HG02610 (cell line): ENCODE data around the gene PAFAH1B2.
"Not testable (repeated sequence)": the region's sequence is repeated elsewhere in the genome, so short reads cannot be mapped to it uniquely, and the experiment has no call there.

ENCODE experiments used
- ATAC-seq: cut with Tn5 transposase; IDR thresholded peaks from one replicate; pipeline ENCODE4 v1.9.1; 2021; ENCODE audit warnings: mild to moderate bottlenecking, moderate library complexity; ENCODE audit not compliant: unreplicated experiment

PAFAH1B2 gene

GRCh38 chr11:117127171-117127901 lies 16.8 kb upstream of the PAFAH1B2 start:
- ATAC-seq, result no peak

GRCh38 chr11:117128289-117128688 lies 15.8 kb upstream of the PAFAH1B2 start:
- ATAC-seq, result no peak

GRCh38 chr11:117130396-117130795 lies 13.7 kb upstream of the PAFAH1B2 start:
- ATAC-seq, result not testable (repeated sequence)

GRCh38 chr11:117130879-117131278 lies 13.2 kb upstream of the PAFAH1B2 start:
- ATAC-seq, result no peak

GRCh38 chr11:117134431-117134830 lies 9.7 kb upstream of the PAFAH1B2 start:
- no peak for ATAC-seq

DNA sequence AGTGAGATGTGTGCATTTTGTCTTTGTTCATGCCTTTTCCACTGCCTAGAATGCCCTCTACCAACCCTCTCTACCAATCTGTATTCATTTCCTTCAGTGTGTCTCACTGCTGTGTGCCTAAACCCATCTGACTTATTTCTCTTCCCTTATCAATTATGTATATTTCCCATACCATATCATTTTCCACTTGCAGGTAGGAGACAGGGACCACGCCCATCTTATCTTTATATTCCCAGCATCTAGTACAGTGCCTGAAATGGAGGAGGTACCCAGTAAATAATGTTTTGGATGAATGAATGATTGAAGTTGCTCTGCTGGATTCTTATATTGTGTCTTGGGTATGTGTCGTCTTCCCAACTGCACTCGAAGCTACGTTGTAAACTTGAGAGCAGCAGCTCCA lies 9.1 kb upstream of the PAFAH1B2 start:
- not testable (repeated sequence) for ATAC-seq

DNA sequence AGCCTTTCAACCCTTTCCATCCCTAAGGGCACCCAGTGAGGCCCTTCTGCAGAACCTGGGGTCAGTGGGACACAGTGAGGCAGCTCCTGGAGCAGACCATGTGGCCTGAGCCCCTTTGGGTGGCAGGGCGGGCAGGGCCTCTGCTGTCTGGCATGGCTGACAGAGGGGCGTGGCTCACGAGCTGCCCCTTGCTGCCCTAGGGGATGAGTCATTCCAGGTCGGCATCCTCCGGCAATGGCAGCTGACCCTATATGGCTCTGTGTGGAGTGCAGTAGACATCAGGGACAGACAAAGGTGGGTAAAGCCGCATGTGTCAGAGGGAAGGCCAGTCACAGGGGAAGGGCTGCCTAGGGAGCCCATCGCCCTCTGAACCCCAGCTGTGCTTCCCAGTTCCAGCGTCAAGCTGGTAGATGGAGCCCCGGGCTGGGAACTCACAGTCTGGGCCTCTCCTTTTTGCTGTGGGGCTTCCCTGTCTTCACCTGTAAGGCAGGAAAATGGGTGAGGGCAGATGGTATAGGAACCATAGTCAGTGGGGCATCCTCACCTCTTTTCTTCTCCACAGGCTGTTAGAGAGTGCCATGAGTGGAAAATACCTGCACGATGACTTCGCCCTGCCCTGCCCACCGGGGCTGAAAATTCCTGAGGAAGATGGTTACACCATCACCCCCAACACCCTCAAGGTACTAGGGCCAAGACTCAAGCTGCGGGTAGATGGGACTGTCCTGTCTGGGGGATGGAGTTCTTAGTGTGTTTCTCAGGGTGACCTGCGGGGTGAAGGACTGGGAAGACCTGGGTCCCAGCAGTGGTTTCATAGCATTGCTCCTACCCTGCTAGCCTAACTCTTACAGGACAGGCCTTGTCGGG lies 6.6 kb upstream of the PAFAH1B2 start:
- not testable (repeated sequence) for ATAC-seq

GRCh38 chr11:117143390-117143789 lies 697 bp upstream of the PAFAH1B2 start:
- ATAC-seq, result no peak

DNA sequence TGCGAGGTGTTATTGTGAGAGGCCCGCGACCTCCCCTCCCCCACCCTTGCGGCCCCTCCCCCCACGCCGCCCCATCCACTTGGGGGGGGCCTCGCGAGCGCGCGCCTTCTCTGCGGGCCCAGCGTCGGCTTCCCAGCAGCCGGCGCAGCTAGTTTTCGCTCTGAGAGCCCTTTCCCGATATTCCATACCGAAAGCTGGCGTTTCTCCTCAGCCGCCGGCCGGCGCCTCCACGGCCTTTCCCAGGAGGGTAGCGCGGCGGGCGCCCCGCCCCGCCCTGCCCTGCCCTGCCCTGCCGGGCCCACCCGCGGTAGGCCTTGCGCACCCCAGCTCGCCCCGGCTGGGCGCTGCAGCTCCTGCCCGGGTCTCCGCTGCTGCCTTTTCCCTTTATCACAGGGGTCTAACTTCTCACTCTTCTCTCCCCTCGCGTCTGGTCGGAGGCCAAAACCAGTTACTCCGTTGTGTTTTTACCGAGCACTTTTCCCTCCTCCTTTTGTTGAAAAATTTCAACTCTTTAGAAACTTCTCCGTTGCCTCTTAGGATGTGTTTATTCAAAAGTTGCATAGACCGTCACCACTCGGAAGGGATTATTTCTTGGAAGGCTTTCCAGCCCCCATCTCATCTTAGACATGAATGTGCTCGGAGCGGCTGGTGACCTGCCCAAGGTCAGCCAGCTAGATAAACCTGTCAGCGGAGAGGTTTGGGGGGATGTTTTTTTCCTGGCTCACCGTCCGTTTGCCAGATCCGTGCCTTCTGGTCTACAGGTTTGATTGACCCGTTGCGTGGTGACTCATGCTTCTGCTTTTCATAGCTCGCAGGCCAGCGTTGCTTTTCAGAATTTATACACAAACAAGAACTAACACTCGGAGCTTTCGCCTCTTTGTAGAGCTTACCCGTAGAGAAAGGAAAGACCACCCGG lies 648 bp downstream of the PAFAH1B2 start:
- ATAC-seq, result peak; percentile 32

- ATAC-seq, result no peak
Observed at GRCh38 chr11:117145393-117145761, 1.3 kb downstream of the PAFAH1B2 start.

DNA sequence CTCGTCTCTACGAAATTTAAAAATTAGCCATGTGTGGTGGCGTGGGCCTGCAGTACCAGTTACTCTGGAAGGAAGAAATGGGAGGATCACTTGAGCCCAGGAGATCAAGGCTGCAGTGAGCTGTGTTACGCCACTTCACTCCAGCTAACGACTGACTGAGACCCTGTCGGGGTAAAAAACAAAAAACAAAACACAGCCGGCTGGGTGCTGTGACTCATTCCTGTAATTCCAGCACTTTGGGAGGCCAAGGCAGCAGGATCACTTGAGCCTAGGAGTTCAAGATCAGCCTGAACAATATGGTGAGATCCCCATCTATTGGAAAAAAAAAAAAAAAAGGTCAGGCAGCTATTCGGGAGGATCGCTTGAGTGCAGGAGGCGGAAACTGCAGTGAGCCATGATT lies 2.4 kb downstream of the PAFAH1B2 start:
- no peak for ATAC-seq

GRCh38 chr11:117152066-117152465 lies 8.0 kb downstream of the PAFAH1B2 start:
- ATAC-seq, result no peak

- no peak for ATAC-seq
Observed at GRCh38 chr11:117154468-117154867, 10.4 kb downstream of the PAFAH1B2 start.

- ATAC-seq, result no peak
Observed at GRCh38 chr11:117157507-117157906, 13.4 kb downstream of the PAFAH1B2 start.

DNA sequence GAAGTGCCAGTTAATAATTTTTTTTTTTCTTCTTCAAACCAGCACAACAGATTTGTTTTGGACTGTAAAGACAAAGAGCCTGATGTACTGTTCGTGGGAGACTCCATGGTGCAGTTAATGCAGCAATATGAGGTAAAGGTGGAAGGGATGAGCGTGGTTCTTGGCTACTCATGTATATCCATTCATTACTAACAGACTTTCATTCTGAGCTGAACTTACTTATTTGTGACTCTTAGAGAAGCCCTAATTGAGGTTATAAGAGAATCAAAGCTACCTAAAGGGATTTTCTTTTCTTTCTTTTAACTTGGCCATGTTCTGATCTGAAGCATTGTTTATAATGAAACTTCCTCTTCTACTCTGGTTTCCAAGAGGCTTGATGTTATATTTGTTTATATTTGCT lies 15.8 kb downstream of the PAFAH1B2 start:
- no peak for ATAC-seq

- no peak for ATAC-seq
Observed at GRCh38 chr11:117160826-117161225, 16.7 kb downstream of the PAFAH1B2 start.

GRCh38 chr11:117166491-117166890 lies 22.4 kb downstream of the PAFAH1B2 start:
- no peak for ATAC-seq

- ATAC-seq, result no peak
Observed at GRCh38 chr11:117169736-117170135, 25.6 kb downstream of the PAFAH1B2 start.

GRCh38 chr11:117170210-117170609 lies 26.1 kb downstream of the PAFAH1B2 start:
- no peak for ATAC-seq

DNA sequence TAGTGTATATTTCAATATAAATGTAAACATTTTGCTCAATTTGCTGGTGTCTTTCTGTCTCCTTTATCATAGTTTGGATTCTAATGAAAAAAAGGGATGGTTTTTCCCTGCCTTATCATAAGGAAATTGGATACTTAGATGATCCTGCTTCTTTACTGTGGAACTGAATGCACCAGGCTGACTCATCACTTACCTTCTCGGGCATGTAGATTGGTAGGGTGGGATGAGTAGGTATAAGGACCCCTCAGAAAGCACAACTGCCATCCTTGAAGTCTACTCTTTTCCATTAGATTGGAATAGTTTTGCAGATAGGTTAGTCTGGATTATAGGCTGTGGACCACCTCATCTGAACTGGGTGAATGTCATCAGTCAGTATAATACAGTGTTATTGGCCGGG lies 26.9 kb downstream of the PAFAH1B2 start:
- no peak for ATAC-seq

GRCh38 chr11:117171404-117172061 lies 27.4 kb downstream of the PAFAH1B2 start:
- ATAC-seq, result no peak
